CD4-positive, CD25-positive, alpha-beta regulatory T cell (primary cell): ENCODE data around the gene KMT2C. TPM values are rescaled to one million over a fixed set of nuclear protein-coding genes. Genes with fewer than 3 reads are reported as not detected.
"Not testable (repeated sequence)": the region's sequence is repeated elsewhere in the genome, so short reads cannot be mapped to it uniquely, and the experiment has no call there.

ENCODE experiments used
- ATAC-seq, 2 donors: fragments of 150-1000 bp; cut with Tn5 transposase; one replicate each; pipeline ENCODE4 v1.10.0; 2021; ENCODE audit warnings: low read depth in 2 of 2, moderate number of reproducible peaks in 2 of 2, moderate library complexity in 1 of 2
- DNase-seq, 3 donors: peaks; one replicate each; pipeline versions ENCODE4 v3.0.0 to v3.0.0-alpha.2; 2012 to 2022; ENCODE audit warnings: mixed read lengths in 1 of 3
- H3K27ac ChIP-seq: one replicate; pipeline ENCODE4 v1.7.0; 2013; ENCODE audit warnings: mild to moderate bottlenecking, low read length; ENCODE audit not compliant: insufficient read depth, poor library complexity, severe bottlenecking
- H3K27me3 ChIP-seq: one replicate; pipeline ENCODE4 v1.7.0; 2013; ENCODE audit warnings: low read length; ENCODE audit not compliant: control insufficient read depth, insufficient read depth
- H3K36me3 ChIP-seq: one replicate; pipeline ENCODE4 v1.7.0; 2013; ENCODE audit warnings: mild to moderate bottlenecking, low read length, moderate library complexity; ENCODE audit not compliant: control insufficient read depth, insufficient read depth
- H3K4me1 ChIP-seq: 2 replicates; pipeline ENCODE4 v1.7.0; 2013; ENCODE audit warnings: mild to moderate bottlenecking, low read length; ENCODE audit not compliant: insufficient read depth, control insufficient read depth, poor library complexity, severe bottlenecking
- H3K4me3 ChIP-seq: one replicate; pipeline ENCODE4 v1.7.0; 2013; ENCODE audit warnings: low read depth, mild to moderate bottlenecking, low read length, moderate library complexity
- H3K9me3 ChIP-seq, 2 experiments: 1 replicate in 1 of 2; 2 replicates in 1 of 2; pipeline ENCODE4 v1.7.0; 2013; ENCODE audit warnings: low read length in 2 of 2, mild to moderate bottlenecking in 1 of 2, moderate library complexity in 1 of 2; ENCODE audit not compliant: control insufficient read depth in 2 of 2
- H3K27ac Mint-ChIP-seq, 3 donors: one replicate each; pipeline ENCODE4 v1.8.0; 2020 to 2022; ENCODE audit warnings: mild to moderate bottlenecking in 3 of 3, mixed read lengths in 3 of 3, moderate library complexity in 2 of 3
- H3K27me3 Mint-ChIP-seq: one replicate; pipeline ENCODE4 v1.8.0; 2022; ENCODE audit warnings: mild to moderate bottlenecking, mixed read lengths
- H3K36me3 Mint-ChIP-seq: one replicate; pipeline ENCODE4 v1.8.0; 2020; ENCODE audit warnings: mixed read lengths
- H3K4me1 Mint-ChIP-seq, 4 donors: one replicate each; pipeline ENCODE4 v1.8.0; 2020 to 2022; ENCODE audit warnings: mixed read lengths in 4 of 4, mild to moderate bottlenecking in 1 of 4
- H3K4me3 Mint-ChIP-seq, 4 donors: one replicate each; pipeline ENCODE4 v1.8.0; 2020 to 2022; ENCODE audit warnings: mild to moderate bottlenecking in 4 of 4, mixed read lengths in 4 of 4, moderate library complexity in 3 of 4
- H3K9me3 Mint-ChIP-seq, 7 donors: one replicate each; pipeline ENCODE4 v1.8.0; 2020 to 2022; ENCODE audit warnings: mixed read lengths in 7 of 7, mild to moderate bottlenecking in 3 of 7, moderate library complexity in 2 of 7
- polyA plus RNA-seq, 4 donors: library from polyadenylated mRNA; unstranded; fragments of 300-500 nt; fragmentation: Illumina TruSeq; gene quantifications; one replicate each; pipeline ENCODE4 v1.2.3, GENCODE V29; 2021
- total RNA-seq: library from RNA; stranded (reverse); gene quantifications from one replicate; pipeline ENCODE4 v1.2.3, GENCODE V29; 2022

The KMT2C gene
- total and polyA plus RNA-seq, 5 donors from 2014 or later, result 8.6 to 160 (median 9.5) TPM

DNA sequence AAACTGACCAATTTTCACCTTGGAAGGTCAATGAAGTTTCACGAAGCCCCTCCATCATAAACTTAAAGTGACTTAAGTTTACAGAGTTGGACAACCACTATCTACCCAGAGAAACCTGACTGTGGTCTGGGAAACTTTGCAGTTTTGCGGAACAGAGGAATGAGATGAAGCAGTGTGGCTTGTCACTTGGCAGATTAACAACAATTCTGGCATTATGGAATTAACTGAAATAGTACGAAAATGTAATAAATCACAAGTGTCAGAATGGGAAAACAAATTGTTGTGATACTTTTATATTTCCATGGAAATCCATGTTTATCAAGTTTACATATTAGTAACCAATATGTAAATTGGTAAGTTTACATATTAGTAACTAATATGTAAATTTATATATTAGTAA is 4.9 kb downstream of the KMT2C start:
- peaks cover 30 to 69% (median 47%) of the 10 kb centered on the region in 4 donors for H3K4me1 Mint-ChIP-seq
- H3K27ac Mint-ChIP-seq, result no peak overlapping the region
- H3K4me3 Mint-ChIP-seq, result peak overlapping the region in 1 of 4 donors; percentile 24
- Histone ChIP-seq H3K27ac (no peak overlapping the region), H3K4me1 (peaks cover 38% of the 10 kb centered on the region), H3K36me3 (no peaks in the 10 kb centered on the region), H3K27me3 (no peaks in the 10 kb centered on the region), H3K4me3 (no peak overlapping the region), H3K9me3 (no peaks in the 10 kb centered on the region)
- H3K27me3 Mint-ChIP-seq, result peaks cover 16% of the 10 kb centered on the region
- peaks cover 0 to 2% (median 0%) of the 10 kb centered on the region in 7 donors for H3K9me3 Mint-ChIP-seq
- peaks cover 4% of the 10 kb centered on the region for H3K36me3 Mint-ChIP-seq
- DNase-seq, result no peak
- no peak for ATAC-seq

- H3K4me3 Mint-ChIP-seq, H3K9me3 Mint-ChIP-seq, H3K36me3 ChIP-seq, H3K27ac Mint-ChIP-seq, H3K27me3 ChIP-seq, H3K4me3 ChIP-seq, H3K27ac ChIP-seq, H3K36me3 Mint-ChIP-seq, DNase-seq, H3K9me3 ChIP-seq, ATAC-seq: not testable (repeated sequence)
- peaks cover 46% of the 10 kb centered on the region for H3K4me1 ChIP-seq
- Mint-ChIP-seq H3K4me1 (peaks cover 37 to 76% (median 52%) of the 10 kb centered on the region in 4 donors), H3K27me3 (peaks cover 15% of the 10 kb centered on the region)
Measured at GRCh38 chr7:152430118-152430517, 5.7 kb downstream of the KMT2C start.

GRCh38 chr7:152424348-152425108 is 11.3 kb downstream of the KMT2C start:
- Mint-ChIP-seq H3K27me3 (no peaks in the 10 kb centered on the region), H3K27ac (peak overlapping the region in 1 of 3 donors; percentile 46), H3K36me3 (peaks cover 20% of the 10 kb centered on the region), H3K9me3 (peaks cover 4 to 17% (median 7%) of the 10 kb centered on the region in 7 donors), H3K4me1 (peaks cover 53 to 73% (median 64%) of the 10 kb centered on the region in 4 donors), H3K4me3 (peak overlapping the region in 3 of 4 donors; percentile 2 to 9 (median 3))
- no peak overlapping the region for H3K4me3 ChIP-seq
- H3K4me1 ChIP-seq, result peaks cover 27% of the 10 kb centered on the region
- no peaks in the 10 kb centered on the region for H3K27me3 ChIP-seq
- H3K36me3 ChIP-seq, result peaks cover 12% of the 10 kb centered on the region
- peaks cover 18 to 35% of the 10 kb centered on the region in 2 experiments for H3K9me3 ChIP-seq
- ATAC-seq (no peak), DNase-seq (no peak)
- H3K27ac ChIP-seq, result no peak overlapping the region

DNA sequence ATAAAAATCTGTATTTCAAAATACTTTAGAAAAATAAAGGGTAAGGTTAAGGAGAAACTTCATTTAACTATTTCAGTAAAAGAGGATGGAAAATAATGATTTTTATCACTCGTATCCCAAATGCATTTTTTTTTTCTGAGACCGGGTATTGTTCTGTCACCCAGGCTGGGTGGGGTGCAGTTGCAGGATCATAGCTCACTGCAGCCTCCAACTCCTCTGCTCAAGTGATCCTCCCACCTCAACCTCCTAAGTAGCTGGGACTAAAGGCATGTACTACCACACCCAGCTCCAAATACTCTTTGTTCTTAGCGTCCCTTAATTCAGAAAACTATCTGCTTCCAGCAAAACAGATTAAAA is 11.8 kb downstream of the KMT2C start:
- H3K4me3 Mint-ChIP-seq, result no peak overlapping the region
- peaks cover 22% of the 10 kb centered on the region for H3K36me3 Mint-ChIP-seq
- Histone ChIP-seq H3K4me1 (peaks cover 24% of the 10 kb centered on the region), H3K4me3 (no peak overlapping the region), H3K27me3 (no peaks in the 10 kb centered on the region), H3K9me3 (peaks cover 18 to 35% of the 10 kb centered on the region in 2 experiments), H3K27ac (no peak overlapping the region), H3K36me3 (peaks cover 12% of the 10 kb centered on the region)
- H3K27me3 Mint-ChIP-seq, result no peaks in the 10 kb centered on the region
- peaks cover 4 to 17% (median 7%) of the 10 kb centered on the region in 7 donors for H3K9me3 Mint-ChIP-seq
- peaks cover 53 to 72% (median 64%) of the 10 kb centered on the region in 4 donors for H3K4me1 Mint-ChIP-seq
- DNase-seq (no peak), ATAC-seq (no peak)
- no peak overlapping the region for H3K27ac Mint-ChIP-seq

GRCh38 chr7:152423171-152423570 is 12.6 kb downstream of the KMT2C start:
- H3K27me3 ChIP-seq, H3K27ac ChIP-seq, ATAC-seq, H3K27me3 Mint-ChIP-seq, H3K4me3 ChIP-seq, H3K27ac Mint-ChIP-seq, DNase-seq: not testable (repeated sequence)
- peaks cover 17% of the 10 kb centered on the region for H3K4me1 ChIP-seq
- Mint-ChIP-seq H3K36me3 (peaks cover 22% of the 10 kb centered on the region), H3K9me3 (peaks cover 4 to 17% (median 5%) of the 10 kb centered on the region in 7 donors), H3K4me1 (peaks cover 50 to 73% (median 60%) of the 10 kb centered on the region in 4 donors), H3K4me3 (peak overlapping the region in 1 of 4 donors; percentile 16)
- H3K36me3 ChIP-seq, result peaks cover 12% of the 10 kb centered on the region
- peaks cover 18 to 35% of the 10 kb centered on the region in 2 experiments for H3K9me3 ChIP-seq

- Mint-ChIP-seq H3K4me1 (peaks cover 37 to 63% (median 47%) of the 10 kb centered on the region in 4 donors), H3K9me3 (peaks cover 4 to 17% (median 5%) of the 10 kb centered on the region in 7 donors), H3K4me3 (peak overlapping the region in 3 of 4 donors; percentile 4 to 52 (median 18)), H3K36me3 (peaks cover 18% of the 10 kb centered on the region)
- Histone ChIP-seq H3K9me3 (peaks cover 18 to 35% of the 10 kb centered on the region in 2 experiments), H3K4me3 (peak overlapping the region; percentile 16), H3K4me1 (peaks cover 10% of the 10 kb centered on the region), H3K36me3 (peaks cover 12% of the 10 kb centered on the region)
- H3K27ac ChIP-seq, H3K27me3 Mint-ChIP-seq, H3K27me3 ChIP-seq, DNase-seq, H3K27ac Mint-ChIP-seq, ATAC-seq: not testable (repeated sequence)
Measured at GRCh38 chr7:152420950-152421349, 14.9 kb downstream of the KMT2C start.

DNA sequence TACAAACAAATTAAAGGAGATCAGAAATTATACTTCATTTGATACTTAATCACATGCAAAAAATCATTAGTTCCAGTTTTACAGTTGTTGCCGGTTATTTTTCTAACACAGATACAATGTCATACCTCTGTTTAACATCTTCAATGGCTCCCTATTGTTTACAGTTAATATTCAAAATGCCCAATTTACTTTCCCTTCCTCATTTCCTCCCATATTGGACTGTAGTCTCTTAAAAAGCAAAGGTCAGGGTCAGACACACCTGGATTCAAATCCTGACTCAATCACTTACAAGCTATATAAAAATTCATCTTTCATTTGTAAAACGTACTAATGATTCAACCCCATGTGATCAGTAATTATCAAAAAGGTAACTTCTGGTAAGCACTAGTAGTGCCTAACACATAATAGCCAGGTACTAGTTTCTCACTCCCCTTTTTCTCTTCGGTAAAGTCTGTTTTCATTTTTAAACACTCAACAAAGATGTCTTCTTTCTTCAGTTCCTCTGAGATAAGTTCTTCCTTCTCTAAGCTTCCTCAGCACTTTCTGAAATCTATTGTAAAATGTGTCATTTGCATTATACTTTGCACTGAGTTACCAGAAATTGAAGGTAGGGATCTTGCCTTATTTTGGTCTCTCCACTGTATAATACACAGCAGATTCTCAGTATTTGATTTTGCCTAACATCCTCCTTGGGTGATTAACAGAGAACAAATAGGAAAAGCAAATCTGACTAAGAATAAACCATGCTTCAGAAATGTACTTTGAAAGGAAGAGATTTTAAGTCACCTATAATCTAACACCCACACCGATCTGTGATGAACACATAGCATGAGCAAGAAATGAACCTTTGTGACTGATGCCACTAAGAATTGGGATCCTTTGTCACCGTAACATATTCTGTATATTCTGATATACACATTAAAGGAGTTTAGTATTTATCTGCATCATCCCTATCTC is 16.1 kb downstream of the KMT2C start:
- H3K27me3 Mint-ChIP-seq, result no peaks in the 10 kb centered on the region
- peak overlapping the region in 1 of 3 donors; percentile 43 for H3K27ac Mint-ChIP-seq
- ATAC-seq (no peak), DNase-seq (no peak)
- H3K27me3 ChIP-seq, result no peaks in the 10 kb centered on the region
- H3K4me1 Mint-ChIP-seq, result peaks cover 28 to 60% (median 37%) of the 10 kb centered on the region in 4 donors
- peak overlapping the region; percentile 6 to 27 (median 20) for H3K4me3 Mint-ChIP-seq
- H3K36me3 Mint-ChIP-seq, result peaks cover 18% of the 10 kb centered on the region
- peak overlapping the region; percentile 51 for H3K4me3 ChIP-seq
- peaks cover 3 to 17% (median 5%) of the 10 kb centered on the region in 7 donors for H3K9me3 Mint-ChIP-seq
- no peak overlapping the region for H3K27ac ChIP-seq
- peaks cover 18 to 35% of the 10 kb centered on the region in 2 experiments for H3K9me3 ChIP-seq
- no peaks in the 10 kb centered on the region for H3K4me1 ChIP-seq
- H3K36me3 ChIP-seq, result peaks cover 12% of the 10 kb centered on the region
